Transverse colon (tissue), 4 donors: ENCODE results near the gene SCIN. TPM values are rescaled to one million over a fixed set of nuclear protein-coding genes. Genes with fewer than 3 reads are reported as not detected.

Experiments used
- DNase-seq: peaks from one replicate; pipeline ENCODE4 v3.0.0-alpha.2; 2019
- H3K27ac ChIP-seq, 4 donors: fragments of 200-600 bp; sonication (generic); 2 replicates each; pipeline ENCODE4 v1.5.1; 2016 to 2018; ENCODE audit warnings: inconsistent platforms in 4 of 4
- H3K27me3 ChIP-seq: fragments of 200-600 bp; sonication (generic); 2 replicates; pipeline ENCODE4 v1.5.1; 2017; ENCODE audit warnings: inconsistent platforms
- H3K36me3 ChIP-seq, 4 donors: fragments of 200-600 bp; sonication (generic); 2 replicates each; pipeline ENCODE4 v1.5.1; 2017 to 2019; ENCODE audit warnings: inconsistent platforms in 4 of 4
- H3K4me1 ChIP-seq, 4 donors: fragments of 200-600 bp; sonication (generic); 2 replicates each; pipeline ENCODE4 v1.5.1; 2017 to 2020; ENCODE audit warnings: inconsistent platforms in 4 of 4
- H3K4me3 ChIP-seq, 4 donors: fragments of 200-600 bp; sonication (generic); 1 replicate in 1 of 4; 2 replicates in 3 of 4; pipeline versions ENCODE4 v1.5.1 to v1.6.1; 2017 to 2019; ENCODE audit warnings: inconsistent platforms in 4 of 4
- H3K9me3 ChIP-seq, 2 donors: fragments of 200-600 bp; sonication (generic); 2 replicates each; pipeline ENCODE4 v1.5.1; 2017 to 2019; ENCODE audit warnings: inconsistent platforms in 2 of 2
- EP300 ChIP-seq: sonication (generic); formaldehyde crosslinking; IDR thresholded peaks from one replicate; pipeline ENCODE4 v1.6.1; 2017; ENCODE audit warnings: antibody characterized with exemption, low read depth
- POLR2A ChIP-seq: fragments of 450-650 bp; IDR thresholded peaks from one replicate; pipeline ENCODE4 v1.6.1; 2016; ENCODE audit warnings: antibody characterized with exemption, mild to moderate bottlenecking, moderate library complexity
- POLR2AphosphoS5 ChIP-seq, 3 donors: sonication (generic); formaldehyde crosslinking; IDR thresholded peaks; one replicate each; pipeline ENCODE4 v1.6.1; 2016; ENCODE audit warnings: antibody characterized with exemption in 3 of 3
- WGBS, 2 donors: methylation state at CpG; one replicate each; pipeline ENCODE4 v1.1.5; 2018; ENCODE audit warnings: low coverage in 1 of 2; 5-methylcytosine and 5-hydroxymethylcytosine counted together
- in situ Hi-C, 4 donors: fragments of 200-750 bp; cut with MboI; loops; one replicate each; pipeline versions ENCODE4 v1.15.0 to v1.15.1; 2017; ENCODE audit warnings: low sequenced_read_pairs in 3 of 4, low pct_ligation_motif_present in 1 of 4, low pct_unique_long_range_greater_than_20kb in 1 of 4
- intact Hi-C: fragments of 100-400 bp; cut with DNase I; formaldehyde crosslinking; loops from one replicate; pipeline ENCODE4 v1.15.1; 2023; ENCODE audit warnings: low total_unique reads
- total RNA-seq, 4 donors: library from RNA; depleted of rRNA; stranded (reverse); fragments of >200 nt; gene quantifications; one replicate each; pipeline ENCODE4 v1.1.0, GENCODE V29; 2016
- TF ChIP-seq, protein P1 (sequence below), 5 experiments: fragments of 200-600 bp in 3 of 5; fragments of 450-650 bp in 2 of 5; sonication (generic) in 3 of 5; IDR thresholded peaks; 1 replicate in 2 of 5; 2 replicates in 3 of 5; pipeline ENCODE4 v1.5.1; 2016 to 2017; ENCODE audit warnings: antibody characterized with exemption in 5 of 5, inconsistent platforms in 3 of 5, mild to moderate bottlenecking in 2 of 5, moderate library complexity in 1 of 5

Gene SCIN
- total RNA-seq, 4 donors from 2014 or later, result 62.3 to 125 (median 86.4) TPM

DNA sequence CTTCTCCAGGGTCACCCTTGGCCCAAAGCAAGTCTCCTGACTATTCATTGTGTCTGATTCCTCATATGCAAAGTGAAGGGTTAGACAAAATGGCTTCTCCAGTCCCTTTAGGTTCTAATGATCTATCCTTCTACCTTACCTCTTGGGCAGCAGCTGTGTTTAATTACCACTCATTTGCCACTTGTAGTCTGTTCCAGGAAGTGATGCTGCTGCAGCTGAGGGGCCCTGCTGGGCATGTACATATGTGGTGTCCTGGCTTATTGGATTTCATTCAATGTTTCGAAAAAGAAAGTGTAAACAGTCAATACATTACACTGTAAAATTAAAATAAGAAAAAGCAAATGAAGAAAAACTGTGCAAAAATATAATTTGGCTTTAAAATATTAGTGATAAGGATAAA is 36.6 kb downstream of the SCIN start:
- no peak for DNase-seq
- H3K27ac ChIP-seq, result no peak overlapping the region
- H3K36me3 ChIP-seq, result no peaks in the 10 kb centered on the region
- intact Hi-C loops (no loop called here), in situ Hi-C loops (no loop called here)
- WGBS, 2 donors, result 64 to 85% methylated on average over 1 of the region's 1 CpG
- no peaks in the 10 kb centered on the region for H3K4me1 ChIP-seq
- H3K9me3 ChIP-seq, result peaks cover 0 to 2% of the 10 kb centered on the region in 2 donors
- no peak for TF ChIP-seq POLR2A
- H3K4me3 ChIP-seq, result no peak overlapping the region
- H3K27me3 ChIP-seq, result no peaks in the 10 kb centered on the region

DNA sequence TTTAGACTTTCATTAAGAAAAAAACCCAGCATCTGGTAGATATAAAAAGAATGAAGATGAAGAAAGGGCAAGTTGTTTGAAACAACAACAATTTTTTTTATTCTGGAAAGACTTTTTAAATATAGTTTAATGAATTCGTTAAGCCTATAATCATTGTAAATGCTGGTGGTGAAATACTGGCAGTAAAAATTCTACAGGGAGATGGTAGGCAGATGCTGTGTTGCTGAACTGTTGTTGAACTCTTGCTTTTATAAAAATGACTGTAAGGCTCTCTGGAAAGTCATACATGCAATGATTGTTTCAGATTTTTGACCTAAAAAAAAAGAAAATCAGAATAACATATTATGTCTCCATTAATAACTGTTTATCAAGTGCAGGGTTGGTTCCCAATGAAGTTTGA is 39.0 kb downstream of the SCIN start:
- TF ChIP-seq, protein P1, sequence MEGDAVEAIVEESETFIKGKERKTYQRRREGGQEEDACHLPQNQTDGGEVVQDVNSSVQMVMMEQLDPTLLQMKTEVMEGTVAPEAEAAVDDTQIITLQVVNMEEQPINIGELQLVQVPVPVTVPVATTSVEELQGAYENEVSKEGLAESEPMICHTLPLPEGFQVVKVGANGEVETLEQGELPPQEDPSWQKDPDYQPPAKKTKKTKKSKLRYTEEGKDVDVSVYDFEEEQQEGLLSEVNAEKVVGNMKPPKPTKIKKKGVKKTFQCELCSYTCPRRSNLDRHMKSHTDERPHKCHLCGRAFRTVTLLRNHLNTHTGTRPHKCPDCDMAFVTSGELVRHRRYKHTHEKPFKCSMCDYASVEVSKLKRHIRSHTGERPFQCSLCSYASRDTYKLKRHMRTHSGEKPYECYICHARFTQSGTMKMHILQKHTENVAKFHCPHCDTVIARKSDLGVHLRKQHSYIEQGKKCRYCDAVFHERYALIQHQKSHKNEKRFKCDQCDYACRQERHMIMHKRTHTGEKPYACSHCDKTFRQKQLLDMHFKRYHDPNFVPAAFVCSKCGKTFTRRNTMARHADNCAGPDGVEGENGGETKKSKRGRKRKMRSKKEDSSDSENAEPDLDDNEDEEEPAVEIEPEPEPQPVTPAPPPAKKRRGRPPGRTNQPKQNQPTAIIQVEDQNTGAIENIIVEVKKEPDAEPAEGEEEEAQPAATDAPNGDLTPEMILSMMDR (IDR thresholded peaks at IDR 0.05), result no peak
- TF ChIP-seq POLR2A, result no peak
- no peak for TF ChIP-seq POLR2AphosphoS5 (IDR thresholded peaks at IDR 0.05)
- TF ChIP-seq EP300, result no peak
- no peaks in the 10 kb centered on the region for H3K36me3 ChIP-seq
- H3K27me3 ChIP-seq, result no peaks in the 10 kb centered on the region
- no peaks in the 10 kb centered on the region for H3K9me3 ChIP-seq
- DNase-seq, result no peak
- no peak overlapping the region for H3K4me3 ChIP-seq
- in situ Hi-C loops, result no loop called here
- 69 to 78% methylated on average over 1 of the region's 1 CpG for WGBS, 2 donors
- intact Hi-C loops, result no loop called here
- no peak overlapping the region for H3K27ac ChIP-seq
- H3K4me1 ChIP-seq, result no peaks in the 10 kb centered on the region

DNA sequence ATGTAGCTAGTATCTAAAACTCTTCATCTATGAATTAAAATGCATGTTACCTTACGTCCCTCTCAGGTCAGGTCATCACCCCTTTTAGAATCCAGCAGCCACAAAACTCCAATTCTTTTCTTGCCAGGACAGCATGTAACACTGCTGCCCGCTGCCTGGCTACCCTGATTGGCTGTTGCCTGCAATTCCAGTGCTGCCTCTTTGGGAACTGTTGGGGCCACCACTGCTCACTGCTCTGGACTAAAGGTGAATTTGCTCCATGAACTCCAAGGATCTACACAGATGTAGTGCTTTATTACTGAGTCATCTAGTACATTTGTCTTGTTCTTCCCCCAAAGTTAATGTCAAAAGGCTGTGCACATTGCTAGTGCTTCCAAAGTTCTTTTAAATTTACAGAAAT is 40.4 kb downstream of the SCIN start:
- WGBS, 2 donors, result 80% methylated on average over 2 of the region's 2 CpGs; no CpG with 5 or more reads in 1 of the 2 donors
- no peaks in the 10 kb centered on the region for H3K9me3 ChIP-seq
- no peak for TF ChIP-seq EP300
- TF ChIP-seq POLR2AphosphoS5 (IDR thresholded peaks at IDR 0.05), result no peak
- TF ChIP-seq, protein P1 (IDR thresholded peaks at IDR 0.05), result no peak
- no peak for TF ChIP-seq POLR2A
- H3K27me3 ChIP-seq, result no peaks in the 10 kb centered on the region
- in situ Hi-C loops (no loop called here), intact Hi-C loops (no loop called here)
- DNase-seq, result no peak
- H3K36me3 ChIP-seq, result no peaks in the 10 kb centered on the region
- H3K4me1 ChIP-seq, result no peaks in the 10 kb centered on the region
- no peak overlapping the region for H3K4me3 ChIP-seq
- no peak overlapping the region for H3K27ac ChIP-seq

DNA sequence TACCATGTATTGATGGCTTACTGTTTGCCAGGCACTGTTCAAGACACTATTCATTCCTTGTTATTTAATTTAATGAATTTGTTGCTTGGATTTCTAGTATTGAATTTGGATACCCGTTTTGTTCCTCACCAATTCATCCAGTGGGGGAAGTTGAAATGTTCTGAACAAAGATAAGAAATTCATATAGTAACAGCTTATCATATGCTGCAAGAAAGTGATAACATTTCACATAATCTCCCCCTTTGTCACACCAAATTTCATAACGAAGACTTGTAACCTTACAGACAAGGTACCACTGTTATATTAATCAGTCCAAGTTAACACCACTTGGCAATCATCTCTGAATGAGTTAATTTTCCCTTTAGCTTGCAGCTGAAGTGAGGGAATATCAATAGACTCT is 42.1 kb downstream of the SCIN start:
- no peaks in the 10 kb centered on the region for H3K4me1 ChIP-seq
- no peaks in the 10 kb centered on the region for H3K36me3 ChIP-seq
- no peak overlapping the region for H3K4me3 ChIP-seq
- in situ Hi-C loops (no loop called here), intact Hi-C loops (no loop called here)
- no peak overlapping the region for H3K27ac ChIP-seq
- H3K9me3 ChIP-seq, result no peaks in the 10 kb centered on the region
- no peaks in the 10 kb centered on the region for H3K27me3 ChIP-seq
- 69 to 70% methylated on average over 2 of the region's 2 CpGs for WGBS, 2 donors
- no peak for TF ChIP-seq POLR2AphosphoS5 (IDR thresholded peaks at IDR 0.05)
- TF ChIP-seq, protein P1 (IDR thresholded peaks at IDR 0.05), result no peak
- TF ChIP-seq POLR2A, result no peak
- TF ChIP-seq EP300, result no peak
- no peak for DNase-seq

DNA sequence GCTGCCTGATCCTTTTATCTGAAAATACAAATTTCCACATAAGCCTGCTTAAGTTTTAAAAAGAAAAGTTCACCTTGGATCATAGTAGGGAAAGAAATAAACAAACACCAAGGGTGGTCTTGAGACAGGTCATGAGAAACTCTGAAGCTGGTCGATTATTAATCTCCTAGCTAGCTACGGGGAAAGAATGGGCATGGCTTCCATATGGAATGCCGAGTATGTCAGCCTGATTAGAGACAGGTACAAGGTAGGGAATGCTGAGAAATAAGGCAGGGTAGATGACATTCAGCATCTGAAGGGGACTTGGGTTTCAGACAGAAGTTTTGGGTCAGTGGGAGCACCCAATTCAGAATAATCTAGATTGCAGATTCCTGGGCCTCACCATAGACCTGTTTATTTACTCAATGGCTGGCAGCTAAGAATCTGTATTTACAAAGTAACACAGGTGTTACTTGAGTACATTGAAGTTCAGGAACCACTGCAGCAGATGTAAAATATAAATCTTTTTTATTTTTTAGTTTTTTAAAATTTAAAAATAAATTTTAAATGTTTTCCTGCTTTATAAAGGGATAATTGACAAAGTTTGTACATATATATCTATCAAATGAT is 49.0 kb downstream of the SCIN start:
- intact Hi-C loops, result no loop called here
- Histone ChIP-seq H3K36me3 (no peaks in the 10 kb centered on the region), H3K27me3 (no peaks in the 10 kb centered on the region), H3K9me3 (no peaks in the 10 kb centered on the region), H3K4me1 (no peaks in the 10 kb centered on the region), H3K4me3 (no peak overlapping the region), H3K27ac (no peak overlapping the region)
- 57 to 66% methylated on average over 3 of the region's 3 CpGs for WGBS, 2 donors
- in situ Hi-C loops, result loop anchor here in 3 of 4 donors (5.0 to 10.0 kb wide), 2 partner anchors 95 to 97 kb away; no protein-coding TSS in a partner anchor
- TF ChIP-seq, protein P1 (IDR thresholded peaks at IDR 0.05), result no peak
- no peak for TF ChIP-seq POLR2AphosphoS5 (IDR thresholded peaks at IDR 0.05)
- TF ChIP-seq EP300, result no peak
- TF ChIP-seq POLR2A, result no peak
- DNase-seq, result no peak
